Activated T-cell treated with anti-CD3 and anti-CD28 coated beads, Interleukin-2, amount 50 U/mL, for 48 hours (primary cell): ENCODE data around the gene FKBP1A.
A peak's percentile ranks its signal among the peaks of the same experiment; 100 is the strongest.
"Not testable (repeated sequence)": the region's sequence is repeated elsewhere in the genome, so short reads cannot be mapped to it uniquely, and the experiment has no call there.

Experiments used
- DNase-seq, 2 experiments: peaks; one replicate each; pipeline ENCODE4 v3.0.0-alpha.2; 2020

FKBP1A gene

GRCh38 chr20:1415667-1416468 lies 23.0 kb upstream of the FKBP1A start:
- no peak for DNase-seq

DNA sequence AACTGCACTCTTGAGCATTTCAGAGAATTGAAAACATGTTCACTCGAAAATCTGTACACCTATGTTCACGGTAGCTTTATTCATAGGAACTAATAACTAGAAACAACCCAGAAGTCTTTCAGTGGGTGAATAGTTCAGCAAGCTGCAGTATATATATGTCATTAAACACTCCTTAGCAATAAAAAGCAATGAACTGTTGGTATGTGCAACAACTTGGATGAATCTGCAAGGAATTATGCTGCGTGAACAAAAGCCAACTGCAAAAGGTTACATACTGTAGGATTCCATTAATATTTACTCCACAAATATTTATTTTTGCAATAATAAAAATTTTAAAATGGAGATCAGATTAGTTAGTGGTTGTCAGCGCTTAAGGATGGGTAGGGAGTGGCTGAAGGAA lies 22.1 kb upstream of the FKBP1A start:
- DNase-seq, result no peak

DNA sequence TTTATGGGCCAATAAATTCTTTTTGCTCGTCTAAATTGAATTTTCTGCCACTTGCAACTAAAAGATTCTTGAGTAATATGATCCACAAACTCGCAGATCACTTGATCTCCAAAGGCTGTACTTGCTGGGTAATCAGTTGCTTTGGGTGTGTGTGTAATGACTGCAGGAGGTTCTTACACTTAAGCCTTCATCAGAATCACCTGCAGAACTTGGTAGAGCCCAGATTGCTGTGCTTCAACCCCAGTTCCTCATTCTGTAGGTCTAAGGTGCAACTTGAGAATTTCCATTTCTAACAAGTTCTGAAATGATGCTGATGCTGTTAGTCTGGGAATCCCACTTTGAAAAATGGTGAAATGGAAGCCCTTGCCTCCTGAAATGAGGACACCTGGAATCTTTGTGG lies 12.9 kb upstream of the FKBP1A start:
- no peak for DNase-seq

GRCh38 chr20:1403624-1404023 lies 10.8 kb upstream of the FKBP1A start:
- no peak for DNase-seq

GRCh38 chr20:1402149-1402548 lies 9.3 kb upstream of the FKBP1A start:
- no peak for DNase-seq

GRCh38 chr20:1401451-1401907 lies 8.6 kb upstream of the FKBP1A start:
- DNase-seq, result no peak

GRCh38 chr20:1399678-1400366 lies 7.0 kb upstream of the FKBP1A start:
- not testable (repeated sequence) for DNase-seq

- DNase-seq, result not testable (repeated sequence)
Measured at GRCh38 chr20:1398185-1398584, 5.3 kb upstream of the FKBP1A start.

GRCh38 chr20:1397710-1398109 lies 4.9 kb upstream of the FKBP1A start:
- DNase-seq, result no peak

DNA sequence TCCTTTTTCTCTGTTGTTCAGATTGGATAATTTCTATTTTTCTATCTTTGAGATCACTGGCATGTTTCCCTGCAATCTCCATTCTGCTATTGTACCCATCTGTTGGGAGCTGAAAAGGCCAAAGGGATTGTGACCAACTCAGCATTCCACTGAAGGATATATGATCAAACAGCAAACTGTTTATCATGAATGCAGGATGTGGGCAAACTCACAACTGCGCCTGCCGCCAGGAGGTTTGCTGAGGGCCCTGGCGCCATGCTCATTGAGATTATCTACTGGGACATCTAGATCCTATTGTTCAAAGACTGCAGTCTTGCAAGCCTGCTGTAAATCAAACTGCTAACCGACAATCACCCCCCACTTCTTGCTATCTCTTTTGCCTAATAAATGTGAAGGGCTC lies 3.8 kb upstream of the FKBP1A start:
- no peak for DNase-seq

DNA sequence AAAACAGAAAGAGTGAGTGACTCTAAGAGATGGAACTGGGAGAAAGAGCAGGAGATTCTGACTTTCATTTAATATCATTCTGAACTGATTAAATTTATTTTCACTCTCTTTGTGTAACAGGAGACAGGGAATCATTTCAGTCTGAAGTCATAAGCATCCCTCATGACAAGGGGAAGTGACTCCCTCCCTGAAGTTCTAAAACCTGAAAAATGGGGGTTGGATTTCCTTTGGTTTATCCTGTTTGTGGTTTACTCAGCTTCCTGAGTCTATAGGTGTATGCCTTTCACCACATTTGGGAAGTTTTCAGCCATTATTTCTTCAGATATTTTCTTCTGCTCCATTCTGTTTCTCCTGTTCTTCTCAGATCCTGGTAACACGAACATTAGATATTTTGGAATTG lies 3.4 kb upstream of the FKBP1A start:
- DNase-seq, result no peak

DNA sequence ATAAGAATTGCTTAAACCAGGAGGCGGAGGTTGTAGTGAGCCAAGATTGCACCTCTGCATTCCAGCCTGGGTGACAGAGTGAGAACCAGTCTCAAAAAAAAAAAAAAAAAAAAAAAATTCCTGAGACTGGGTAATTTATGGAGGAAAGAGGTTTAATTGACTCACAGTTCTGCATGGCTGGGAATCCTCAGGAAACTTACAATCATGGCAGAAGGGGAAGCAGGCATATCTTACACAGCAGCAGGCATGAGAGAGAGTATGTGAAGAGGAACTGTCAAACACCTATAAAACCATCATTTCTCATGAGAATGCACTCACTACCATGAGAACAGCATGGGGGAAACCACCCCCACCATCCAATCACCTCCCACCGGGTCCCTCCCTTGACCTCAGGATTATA lies 1.8 kb upstream of the FKBP1A start:
- DNase-seq, result no peak

GRCh38 chr20:1393507-1393882 lies 641 bp upstream of the FKBP1A start:
- no peak for DNase-seq

DNA sequence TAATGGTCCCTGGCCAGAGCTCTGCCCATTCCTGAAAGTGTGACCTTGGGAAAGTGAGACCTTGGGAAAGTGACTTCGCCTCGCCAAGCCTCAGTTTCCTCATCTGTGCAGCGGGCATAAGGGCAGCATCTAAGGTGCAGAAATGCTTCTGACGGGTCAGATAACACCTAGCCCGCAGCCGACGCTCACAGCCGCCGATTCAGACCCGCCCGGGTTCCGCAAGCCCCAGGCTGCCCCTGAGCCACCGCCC lies 486 bp downstream of the FKBP1A start:
- peak in 1 of 2 experiments; percentile 37 for DNase-seq

GRCh38 chr20:1391640-1392442 lies 1.0 kb downstream of the FKBP1A start:
- DNase-seq, result peak; percentile 42 to 48

DNA sequence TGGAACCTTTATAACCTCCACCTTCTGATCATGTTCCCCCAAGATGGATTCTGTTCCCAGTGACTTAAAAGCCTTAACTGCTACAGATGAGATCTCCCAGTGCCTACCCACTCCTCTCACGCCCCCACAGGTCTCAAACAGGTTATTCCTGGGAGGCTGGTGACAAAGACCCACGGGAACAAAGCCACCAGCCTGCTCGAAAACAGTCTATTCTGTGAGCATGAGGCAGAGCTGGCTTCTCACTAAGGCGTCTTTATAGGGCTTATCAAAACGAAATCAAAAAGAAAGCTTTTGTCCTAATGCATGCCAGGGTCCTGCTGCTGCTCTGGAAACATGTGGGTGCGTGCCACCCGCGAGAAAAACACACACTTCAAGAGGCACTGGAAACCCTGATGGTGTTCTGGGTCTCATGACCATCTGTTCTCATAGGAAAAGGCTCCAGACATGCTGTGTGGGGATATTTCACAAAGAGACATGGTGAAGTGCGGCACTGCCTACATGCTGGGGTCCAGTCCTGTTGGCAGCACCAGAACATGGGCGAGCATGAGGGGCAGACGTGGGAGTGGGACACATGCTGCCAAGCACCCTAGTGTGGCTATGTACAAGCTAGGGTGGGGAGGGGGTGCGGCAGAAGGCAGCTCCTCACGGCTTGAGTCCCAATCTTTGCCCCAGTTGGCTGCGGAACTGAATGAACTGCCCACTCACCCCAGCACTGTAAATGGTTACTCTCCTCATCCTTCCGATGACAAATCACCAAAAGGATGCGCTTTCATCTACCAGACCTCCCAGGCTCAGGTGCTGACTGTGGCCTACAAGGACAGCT lies 2.1 kb downstream of the FKBP1A start:
- peak; percentile 35 to 43 for DNase-seq

DNA sequence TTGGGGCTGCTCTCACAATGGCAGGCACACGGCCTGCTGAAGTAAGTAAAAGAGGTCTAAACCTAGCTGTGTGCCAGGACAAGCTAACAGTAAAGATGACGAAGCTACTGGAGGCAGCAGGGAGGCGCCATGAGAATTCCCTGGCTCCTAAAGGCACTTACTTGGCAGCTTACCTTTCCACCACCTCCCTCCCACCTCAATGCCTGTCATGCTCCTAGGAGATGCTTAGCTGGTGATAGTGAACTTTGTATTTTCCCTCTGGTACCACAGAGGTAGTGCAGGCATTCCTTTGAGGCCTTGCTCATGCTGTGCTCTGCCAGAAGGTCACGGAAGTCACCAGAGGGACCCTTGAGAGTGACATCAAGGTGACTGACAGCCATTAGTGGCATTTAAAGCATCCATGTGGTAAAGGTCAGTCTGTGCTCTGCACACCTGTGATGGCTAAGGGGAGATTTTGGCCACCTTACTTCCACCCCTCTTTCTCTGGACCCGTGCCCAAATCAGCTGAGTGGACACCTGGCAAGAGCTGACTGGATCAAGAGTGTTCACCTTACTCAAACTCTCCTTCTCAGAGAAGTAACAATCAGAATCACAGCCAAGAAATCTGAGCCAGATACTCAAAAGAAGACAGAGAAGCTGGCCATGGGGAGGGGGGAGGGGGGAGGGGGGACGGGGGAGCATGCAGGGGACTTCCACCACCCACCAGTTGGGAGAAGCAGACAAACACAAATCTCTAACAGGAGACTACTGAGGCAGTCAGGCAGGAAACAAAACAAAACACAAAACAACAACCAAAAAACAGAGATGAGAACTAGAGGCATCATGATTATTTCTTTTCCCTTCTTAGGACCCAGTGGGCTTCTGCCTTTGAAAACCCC lies 2.9 kb downstream of the FKBP1A start:
- no peak for DNase-seq

DNA sequence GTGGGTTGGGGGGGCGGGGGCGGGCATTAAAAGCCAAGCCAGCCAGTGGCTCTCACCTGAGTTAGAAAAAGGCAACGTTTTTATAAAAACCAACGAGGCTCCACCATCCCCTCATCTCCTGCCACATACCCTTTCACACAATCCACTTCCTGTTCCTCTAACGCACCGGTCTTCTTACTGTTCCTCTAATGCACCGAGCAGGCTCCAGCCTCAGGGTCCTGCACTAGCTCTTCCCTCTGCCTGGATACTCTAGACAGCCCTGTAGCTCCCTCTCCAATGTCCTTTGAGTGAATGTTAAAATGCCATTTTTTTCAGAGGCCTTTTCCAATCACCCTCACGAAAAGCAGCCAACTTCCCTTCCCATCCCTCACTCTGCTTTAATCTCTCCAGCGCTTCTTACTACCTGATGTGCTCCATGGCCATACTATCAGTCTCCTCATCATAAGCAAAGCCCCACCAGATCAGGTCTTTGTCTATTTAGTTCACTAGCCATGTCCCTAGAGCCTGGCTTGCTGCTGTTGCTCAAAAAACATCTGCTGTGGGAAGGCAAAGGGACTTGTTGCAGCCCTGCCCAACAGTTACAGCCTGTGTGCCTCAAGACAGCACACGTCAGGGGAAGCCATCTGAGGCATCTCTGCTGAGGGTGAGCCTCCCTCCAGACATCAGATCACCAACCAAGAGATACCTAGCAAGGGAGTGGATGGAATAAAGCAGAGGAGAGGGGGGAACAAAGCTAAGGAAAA lies 3.9 kb downstream of the FKBP1A start:
- DNase-seq, result peak in 1 of 2 experiments; percentile 29

- DNase-seq, result no peak
Measured at GRCh38 chr20:1388253-1388652, 4.6 kb downstream of the FKBP1A start.

- DNase-seq, result no peak
Measured at GRCh38 chr20:1386323-1386722, 6.5 kb downstream of the FKBP1A start.
